HepG2 (cell line): ENCODE results near the gene LSM14B. TPM values are rescaled to one million over a fixed set of nuclear protein-coding genes. Genes with fewer than 3 reads are reported as not detected.

Experiments used
- ARID4A ChIP-seq: sonication (generic); formaldehyde crosslinking; IDR thresholded peaks from 2 replicates; pipeline ENCODE4 v1.5.0; 2020; ENCODE audit warnings: mild to moderate bottlenecking, missing genetic modification reagents, borderline replicate concordance
- ATF4 ChIP-seq, 2 experiments: fragments of 450-650 bp in 1 of 2; sonication (generic) in 1 of 2; formaldehyde crosslinking; IDR thresholded peaks; 2 replicates each; pipeline versions ENCODE4 v1.5.0 to v1.8.0; 2020 to 2022; ENCODE audit warnings: mild to moderate bottlenecking in 1 of 2, missing genetic modification reagents in 1 of 2
- HDAC6 ChIP-seq: fragments of 200-600 bp; sonication (generic); IDR thresholded peaks from 2 replicates; pipeline ENCODE4 v1.7.0; 2017; ENCODE audit warnings: mild to moderate bottlenecking, antibody characterized with exemption, low read length, low read depth
- MAX ChIP-seq: IDR thresholded peaks from 2 replicates; pipeline ENCODE4 v1.6.1; 2012; ENCODE audit warnings: inconsistent platforms
- MIER3 ChIP-seq: IDR thresholded peaks from 2 replicates; pipeline ENCODE4 v1.6.1; 2016; ENCODE audit warnings: missing compliant biosample characterization, borderline replicate concordance
- NBN ChIP-seq: fragments of 450-650 bp; conservative IDR thresholded peaks from 2 replicates; pipeline ENCODE4 v1.6.1; 2017
- NFIC ChIP-seq: IDR thresholded peaks from 2 replicates; pipeline ENCODE4 v1.6.1; 2012; ENCODE audit warnings: mild to moderate bottlenecking, low read length, inconsistent platforms
- PLRG1 ChIP-seq: fragments of 450-650 bp; conservative IDR thresholded peaks from 2 replicates; pipeline ENCODE4 v1.6.1; 2016
- REPIN1 ChIP-seq: sonication (generic); formaldehyde crosslinking; IDR thresholded peaks from 2 replicates; pipeline ENCODE4 v1.8.0; 2022; ENCODE audit warnings: missing genetic modification reagents, low read depth, mild to moderate bottlenecking, borderline replicate concordance
- TAF1 ChIP-seq: sonication (generic); formaldehyde crosslinking; IDR thresholded peaks from 2 replicates; pipeline ENCODE4 v1.4.0; 2020; ENCODE audit warnings: missing genetic modification reagents
- TEF ChIP-seq: sonication (generic); formaldehyde crosslinking; IDR thresholded peaks from 2 replicates; pipeline ENCODE4 v1.5.0; 2020; ENCODE audit warnings: missing genetic modification reagents
- ZBTB14 ChIP-seq: sonication (generic); formaldehyde crosslinking; IDR thresholded peaks from 2 replicates; pipeline ENCODE4 v1.4.0; 2020; ENCODE audit warnings: missing genetic modification reagents
- ZFP36L1 ChIP-seq: sonication (generic); formaldehyde crosslinking; IDR thresholded peaks from 2 replicates; pipeline ENCODE4 v1.8.0; 2022; ENCODE audit warnings: mild to moderate bottlenecking, missing genetic modification reagents, moderate library complexity
- ZNF180 ChIP-seq: sonication (generic); formaldehyde crosslinking; IDR thresholded peaks from 2 replicates; pipeline ENCODE4 v1.4.0; 2020; ENCODE audit warnings: low read depth, missing genetic modification reagents, borderline replicate concordance
- ZNF354B ChIP-seq: sonication (generic); formaldehyde crosslinking; IDR thresholded peaks from 2 replicates; pipeline ENCODE4 v1.8.0; 2022; ENCODE audit warnings: mild to moderate bottlenecking, missing genetic modification reagents
- ZNF577 ChIP-seq: sonication (generic); formaldehyde crosslinking; IDR thresholded peaks from 2 replicates; pipeline ENCODE4 v1.4.0; 2020; ENCODE audit warnings: mild to moderate bottlenecking, low read depth, missing genetic modification reagents, borderline replicate concordance
- ZNF782 ChIP-seq: sonication (generic); formaldehyde crosslinking; IDR thresholded peaks from 2 replicates; pipeline ENCODE4 v1.4.0; 2020; ENCODE audit warnings: missing genetic modification reagents, mild to moderate bottlenecking, borderline replicate concordance
- ZNF839 ChIP-seq: sonication (generic); formaldehyde crosslinking; IDR thresholded peaks from 2 replicates; pipeline ENCODE4 v1.4.0; 2020; ENCODE audit warnings: missing genetic modification reagents, mild to moderate bottlenecking, borderline replicate concordance
- polyA plus RNA-seq, 8 experiments: library from polyadenylated mRNA; depleted of rRNA in 3 of 8; stranded (reverse) in 7 of 8; unstranded in 1 of 8; fragments of >200 nt; fragmentation: Illumina TruSeq in 4 of 8; extraction: Trizol in 4 of 8; gene quantifications; 2 replicates each; pipeline versions ENCODE4 v1.2.1 to v1.2.3, GENCODE V29; 2011 to 2016; ENCODE audit warnings: low read depth in 4 of 8, missing spikeins in 1 of 8, mixed read lengths in 1 of 8; ENCODE audit not compliant: insufficient read depth in 1 of 8
- total RNA-seq, 5 experiments: library from RNA; depleted of rRNA; stranded (reverse); fragments of >200 nt; fragmentation: Illumina TruSeq; extraction: Trizol; gene quantifications; 2 replicates each; pipeline ENCODE4 v1.2.3, GENCODE V29; 2016; ENCODE audit warnings: low read depth in 1 of 5

LSM14B gene
- total and polyA plus RNA-seq, 2 of the 13 experiments (the other 11 are each of a cell fraction or from before 2014, with no cell fraction given) = 43.3 to 79.2 TPM

- TF ChIP-seq MAX = peak; percentile 88
- no peak for TF ChIP-seq ZFP36L1 (CRISPR knock-in tag)
- peak; percentile 60; the same call in 1 of the 2 replicates for TF ChIP-seq ZNF782 (CRISPR knock-in tag)
- 0 out of 2 replicates have a peak, but pooled peaks have one; percentile 74 for TF ChIP-seq ZNF839 (CRISPR knock-in tag)
- no peak for TF ChIP-seq HDAC6
- TF ChIP-seq MIER3 (CRISPR knock-in tag) = peak; percentile 4; the same call in 1 of the 2 replicates
- 0 out of 4 replicates have a peak, but pooled peaks of 1 of the 2 experiments have one; percentile 27 for TF ChIP-seq ATF4 (CRISPR knock-in tag; IDR thresholded peaks at IDR 0.05)
- TF ChIP-seq NFIC = no peak
- TF ChIP-seq ZNF354B (CRISPR knock-in tag) = peak; percentile 21; the same call in 1 of the 2 replicates
- TF ChIP-seq PLRG1 = no peak
- 0 out of 2 replicates have a peak, but pooled peaks have one; percentile 5 for TF ChIP-seq ZBTB14 (CRISPR knock-in tag)
- no peak for TF ChIP-seq ZNF180 (CRISPR knock-in tag)
- TF ChIP-seq REPIN1 = no peak
- TF ChIP-seq TEF = no peak
- peak; percentile 41 for TF ChIP-seq TAF1 (CRISPR knock-in tag)
- no peak for TF ChIP-seq ZNF577 (CRISPR knock-in tag)
- no peak for TF ChIP-seq NBN
- peak; percentile 81 for TF ChIP-seq ARID4A (CRISPR knock-in tag)
These were observed 21.9 kb downstream of the LSM14B start (continued) for GRCh38 chr20:62143957-62144825.
